Fibroblast of the aortic adventitia (primary cell): ENCODE data around the gene ATP8A2. TPM values are rescaled to one million over a fixed set of nuclear protein-coding genes. Genes with fewer than 3 reads are reported as not detected.

Experiments used
- DNase-seq: peaks from one replicate; pipeline ENCODE4 v3.0.0-alpha.2; 2010; ENCODE audit warnings: low read depth
- H3K4me3 ChIP-seq: 2 replicates; pipeline ENCODE4 v1.5.1; 2011; ENCODE audit warnings: low read depth, mild to moderate bottlenecking, control low read depth, low read length, moderate library complexity
- total RNA-seq: library from RNA; depleted of rRNA; stranded (reverse); fragments of >200 nt; gene quantifications from 2 replicates; pipeline ENCODE4 v1.2.3, GENCODE V29; 2012; ENCODE audit warnings: low replicate concordance
- TF ChIP-seq, protein P1 (sequence below): IDR thresholded peaks from 2 replicates; pipeline ENCODE4 v1.5.1; 2011; ENCODE audit warnings: mild to moderate bottlenecking, low read length, control low read depth, inconsistent platforms; ENCODE audit not compliant: insufficient read depth

ATP8A2 gene
- total RNA-seq, 1 donor, result under 0.01 TPM

DNA sequence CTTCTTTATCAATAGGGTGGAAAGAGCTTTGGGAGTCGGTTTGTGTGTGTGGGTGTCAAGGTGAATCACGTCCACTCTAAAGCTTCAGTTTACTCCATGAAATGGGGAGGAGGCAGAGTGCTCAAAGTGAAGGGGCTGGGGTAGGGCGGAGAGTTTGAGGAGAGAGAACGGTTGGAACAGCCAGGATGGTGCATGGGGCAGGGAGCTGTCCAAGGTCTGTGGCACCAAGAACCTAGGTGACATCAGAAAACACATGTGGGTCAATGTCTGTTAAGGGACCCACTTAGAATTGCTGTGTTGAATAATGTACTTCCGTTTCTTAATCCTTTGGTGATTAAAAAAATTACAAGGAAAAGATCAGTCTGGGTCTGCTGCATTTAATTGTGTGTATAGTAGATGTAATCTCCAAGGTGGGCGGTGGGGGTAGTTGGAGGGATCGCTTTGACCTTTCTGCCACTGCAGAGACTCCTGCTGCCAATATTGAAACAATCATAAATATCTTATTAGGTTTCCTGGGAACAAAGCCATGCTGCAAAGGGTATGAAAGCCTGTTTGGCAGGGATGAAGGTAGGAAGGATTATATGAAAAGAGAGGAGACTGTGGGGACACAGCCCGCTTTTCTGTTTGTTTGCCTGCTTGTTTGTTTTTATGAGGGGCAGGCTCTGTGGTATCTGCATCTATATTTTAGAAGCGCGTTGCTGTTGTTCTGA lies 122.3 kb downstream of the ATP8A2 start:
- TF ChIP-seq, protein P1, sequence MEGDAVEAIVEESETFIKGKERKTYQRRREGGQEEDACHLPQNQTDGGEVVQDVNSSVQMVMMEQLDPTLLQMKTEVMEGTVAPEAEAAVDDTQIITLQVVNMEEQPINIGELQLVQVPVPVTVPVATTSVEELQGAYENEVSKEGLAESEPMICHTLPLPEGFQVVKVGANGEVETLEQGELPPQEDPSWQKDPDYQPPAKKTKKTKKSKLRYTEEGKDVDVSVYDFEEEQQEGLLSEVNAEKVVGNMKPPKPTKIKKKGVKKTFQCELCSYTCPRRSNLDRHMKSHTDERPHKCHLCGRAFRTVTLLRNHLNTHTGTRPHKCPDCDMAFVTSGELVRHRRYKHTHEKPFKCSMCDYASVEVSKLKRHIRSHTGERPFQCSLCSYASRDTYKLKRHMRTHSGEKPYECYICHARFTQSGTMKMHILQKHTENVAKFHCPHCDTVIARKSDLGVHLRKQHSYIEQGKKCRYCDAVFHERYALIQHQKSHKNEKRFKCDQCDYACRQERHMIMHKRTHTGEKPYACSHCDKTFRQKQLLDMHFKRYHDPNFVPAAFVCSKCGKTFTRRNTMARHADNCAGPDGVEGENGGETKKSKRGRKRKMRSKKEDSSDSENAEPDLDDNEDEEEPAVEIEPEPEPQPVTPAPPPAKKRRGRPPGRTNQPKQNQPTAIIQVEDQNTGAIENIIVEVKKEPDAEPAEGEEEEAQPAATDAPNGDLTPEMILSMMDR, result no peak
- H3K4me3 ChIP-seq, result no peak overlapping the region
- no peak for DNase-seq

- no peak overlapping the region for H3K4me3 ChIP-seq
- DNase-seq, result no peak
- TF ChIP-seq, protein P1, result no peak
These were observed 123.1 kb downstream of the ATP8A2 start for GRCh38 chr13:25494698-25495411.

DNA sequence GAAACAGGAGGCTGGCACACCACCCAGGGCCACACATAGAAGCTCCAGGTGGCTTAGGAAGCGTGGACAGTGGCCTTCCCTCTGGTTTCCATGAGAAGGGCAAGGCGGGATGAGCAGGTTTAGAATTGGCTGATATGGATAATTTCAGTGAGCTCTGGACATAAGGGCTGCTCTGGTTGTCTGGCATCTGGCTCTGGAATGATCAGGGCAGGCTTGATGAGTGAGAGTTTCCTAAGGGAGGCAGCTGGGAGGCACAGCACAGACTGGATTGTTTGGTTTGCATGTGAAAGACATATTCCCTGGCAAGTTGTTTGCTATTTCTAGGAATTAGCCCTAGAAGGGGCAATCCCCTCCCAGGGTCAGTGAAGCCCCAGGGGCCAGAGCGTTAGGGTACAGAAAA lies 129.5 kb downstream of the ATP8A2 start:
- no peak overlapping the region for H3K4me3 ChIP-seq
- TF ChIP-seq, protein P1, result no peak
- DNase-seq, result no peak

DNA sequence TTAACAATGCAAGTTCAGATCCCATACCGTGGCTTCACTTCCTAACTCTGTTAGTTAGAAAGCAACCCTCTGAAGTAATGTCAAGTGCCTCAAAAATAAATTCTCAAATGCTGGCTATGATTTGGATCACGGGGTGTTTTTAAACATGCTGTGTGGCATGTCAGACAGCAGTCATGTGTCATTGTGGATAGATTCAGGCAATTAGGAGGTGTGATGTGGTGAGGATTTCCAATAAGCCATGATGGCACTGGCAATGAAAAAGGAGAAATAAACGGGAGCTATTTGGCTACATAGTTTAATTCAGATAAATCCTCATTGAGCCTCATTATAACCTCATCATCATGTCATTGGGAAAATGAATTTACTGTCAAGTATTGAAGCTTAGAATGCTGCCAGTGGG lies 130.3 kb downstream of the ATP8A2 start:
- TF ChIP-seq, protein P1, result no peak
- no peak for DNase-seq
- no peak overlapping the region for H3K4me3 ChIP-seq

- TF ChIP-seq, protein P1, result no peak
- no peak for DNase-seq
- no peak overlapping the region for H3K4me3 ChIP-seq
These were observed 130.8 kb downstream of the ATP8A2 start for GRCh38 chr13:25502551-25502950.

DNA sequence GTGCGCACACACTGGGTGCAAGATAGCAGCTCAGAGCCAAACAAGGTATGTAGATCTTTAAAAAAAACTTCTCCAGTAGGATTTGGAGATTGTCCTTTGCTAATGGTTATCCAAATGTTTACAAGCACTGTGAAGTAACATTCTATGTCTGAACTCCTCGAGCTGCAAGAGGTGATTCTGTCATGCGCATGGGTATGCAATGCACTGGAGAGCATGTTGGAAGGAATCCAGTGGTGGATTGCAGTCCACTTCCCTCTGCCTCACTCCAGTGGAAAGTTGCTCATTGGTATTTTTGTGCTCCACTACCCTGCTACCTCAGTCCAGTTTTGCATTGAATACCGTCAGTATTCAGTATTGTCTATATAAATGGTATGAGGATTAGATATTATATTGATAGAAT lies 132.1 kb downstream of the ATP8A2 start:
- no peak for DNase-seq
- no peak overlapping the region for H3K4me3 ChIP-seq
- TF ChIP-seq, protein P1, result no peak
